GM18499 (cell line): ENCODE data around the gene SERTAD2.
A peak's percentile ranks its signal among the peaks of the same experiment; 100 is the strongest.

Experiments
- ATAC-seq: cut with Tn5 transposase; IDR thresholded peaks from one replicate; pipeline ENCODE4 v1.9.1; 2021; ENCODE audit warnings: moderate number of reproducible peaks; ENCODE audit not compliant: insufficient read depth, unreplicated experiment

Gene SERTAD2

GRCh38 chr2:64677530-64677929 lies 23.8 kb upstream of the SERTAD2 start:
- no peak for ATAC-seq

DNA sequence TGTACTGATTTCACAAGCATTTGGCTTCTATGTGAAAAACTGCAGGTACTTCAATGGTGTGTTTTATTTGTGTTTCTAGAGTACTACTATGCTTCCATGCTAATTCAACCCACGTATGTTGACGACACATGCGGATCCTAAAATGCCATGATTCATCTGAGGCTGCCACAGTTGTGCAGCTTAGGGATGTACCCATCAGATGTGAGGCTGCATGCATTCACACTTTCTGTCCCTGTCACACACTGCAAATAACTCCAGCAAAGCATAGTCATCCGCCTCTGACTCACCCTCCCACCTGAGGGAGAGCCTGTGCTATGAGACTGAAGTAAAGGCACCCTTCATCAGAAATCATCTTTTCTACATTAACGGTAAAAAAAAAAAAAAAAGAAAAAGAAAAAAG lies 22.1 kb upstream of the SERTAD2 start:
- ATAC-seq, result no peak

GRCh38 chr2:64672708-64673107 lies 19.0 kb upstream of the SERTAD2 start:
- no peak for ATAC-seq

DNA sequence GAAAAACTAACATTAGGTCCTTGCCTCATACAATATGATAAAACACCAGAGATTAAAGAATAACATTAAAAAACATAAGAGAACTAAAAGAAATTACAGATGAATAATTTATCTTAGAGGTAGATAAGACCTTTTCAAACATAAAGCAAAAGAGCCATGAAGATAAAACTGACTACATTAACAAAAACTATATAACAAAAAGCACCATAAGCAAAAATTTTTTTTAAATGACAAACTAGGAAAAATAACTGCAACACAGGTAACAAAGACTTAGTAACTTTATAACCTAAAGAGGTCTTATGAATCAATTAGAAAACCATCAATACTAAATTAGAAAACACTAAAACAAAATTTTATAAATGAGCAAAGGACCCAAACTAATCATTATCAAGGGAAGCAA lies 16.3 kb upstream of the SERTAD2 start:
- ATAC-seq, result no peak

- no peak for ATAC-seq
Observed at GRCh38 chr2:64669288-64669687, 15.6 kb upstream of the SERTAD2 start.

DNA sequence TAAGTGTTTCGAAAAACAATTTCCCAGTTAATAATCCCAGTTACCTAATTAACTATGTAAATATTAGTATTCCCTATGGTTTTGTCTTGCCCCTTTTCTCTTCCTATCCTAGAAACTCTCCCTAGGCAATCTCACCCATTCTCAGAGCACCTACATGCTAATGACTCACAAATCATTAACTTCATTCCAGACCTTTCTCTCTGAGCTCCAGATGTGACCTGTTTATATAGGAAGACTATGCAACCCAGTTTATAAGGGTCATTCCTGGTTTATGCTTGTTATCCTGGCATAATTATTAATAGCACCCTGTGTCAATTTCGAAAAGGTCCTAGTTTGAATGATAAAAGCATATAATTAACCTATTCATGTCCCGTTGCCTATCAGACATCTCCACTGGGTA lies 14.8 kb upstream of the SERTAD2 start:
- ATAC-seq, result no peak

GRCh38 chr2:64667535-64667934 lies 13.8 kb upstream of the SERTAD2 start:
- no peak for ATAC-seq

- peak; percentile 75 for ATAC-seq
Observed at GRCh38 chr2:64666810-64667438, 13.2 kb upstream of the SERTAD2 start.

- no peak for ATAC-seq
Observed at GRCh38 chr2:64665709-64666108, 12.0 kb upstream of the SERTAD2 start.

- ATAC-seq, result no peak
Observed at GRCh38 chr2:64663402-64663801, 9.7 kb upstream of the SERTAD2 start.

DNA sequence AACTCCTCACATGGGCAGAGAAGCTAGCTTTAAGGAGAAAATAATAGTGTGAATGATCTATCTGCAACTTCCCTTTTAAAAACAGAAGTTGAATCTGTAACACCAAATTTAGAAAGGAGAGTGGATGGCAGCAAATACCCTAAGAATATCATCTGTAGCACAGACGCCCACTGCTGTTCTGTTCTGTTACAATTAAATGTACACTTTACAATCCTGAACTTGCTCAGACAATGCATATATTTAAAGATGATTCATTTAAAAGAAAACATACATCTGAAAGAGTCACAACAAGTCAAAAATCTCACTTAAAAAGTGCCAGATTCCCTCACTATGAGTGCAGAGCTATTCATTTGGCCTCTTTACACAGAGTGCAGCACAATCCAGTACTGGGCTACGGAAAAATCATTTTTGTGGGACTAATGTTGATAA lies 8.0 kb upstream of the SERTAD2 start:
- no peak for ATAC-seq

- ATAC-seq, result no peak
Observed at GRCh38 chr2:64659252-64659651, 5.5 kb upstream of the SERTAD2 start.

DNA sequence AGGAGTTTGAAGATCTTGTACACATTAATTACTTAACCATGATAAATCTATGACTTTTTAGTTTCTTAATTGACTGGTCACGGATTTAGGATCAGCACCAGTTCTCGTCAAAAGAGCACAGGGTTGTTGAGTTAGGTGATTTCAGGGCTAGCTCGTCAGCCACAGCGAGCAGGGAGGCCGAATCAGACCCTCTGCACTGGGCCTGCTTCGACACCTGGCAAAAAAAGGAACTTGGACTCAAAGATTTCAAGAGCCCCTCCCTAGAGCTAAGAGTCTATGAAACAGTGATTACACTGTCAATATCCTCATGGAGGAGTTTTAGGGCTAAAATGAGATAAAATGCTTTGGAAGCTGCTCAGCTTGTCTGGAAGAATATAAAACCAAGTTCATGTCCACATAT lies 4.6 kb upstream of the SERTAD2 start:
- no peak for ATAC-seq

- no peak for ATAC-seq
Observed at GRCh38 chr2:64657411-64657810, 3.7 kb upstream of the SERTAD2 start.

GRCh38 chr2:64656379-64656778 lies 2.7 kb upstream of the SERTAD2 start:
- ATAC-seq, result no peak

DNA sequence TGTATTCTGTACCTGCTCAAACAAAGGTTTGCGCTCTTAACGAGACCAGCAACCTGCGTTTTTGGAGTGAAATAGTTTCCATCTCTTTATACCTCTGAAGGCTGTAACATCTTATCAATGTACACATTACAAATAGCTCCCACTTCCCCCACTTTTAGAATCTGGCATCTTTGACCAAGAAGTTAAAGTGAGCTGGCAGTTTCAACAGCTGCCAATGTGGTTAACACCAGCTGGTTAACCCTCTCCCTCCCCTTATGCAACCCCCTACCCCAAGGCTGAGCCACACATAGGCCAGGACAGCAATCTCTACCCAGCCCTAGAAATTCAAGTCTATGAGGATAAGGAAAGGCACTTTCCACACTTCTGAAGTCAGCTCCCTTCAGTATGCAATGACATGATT lies 2.2 kb upstream of the SERTAD2 start:
- no peak for ATAC-seq

DNA sequence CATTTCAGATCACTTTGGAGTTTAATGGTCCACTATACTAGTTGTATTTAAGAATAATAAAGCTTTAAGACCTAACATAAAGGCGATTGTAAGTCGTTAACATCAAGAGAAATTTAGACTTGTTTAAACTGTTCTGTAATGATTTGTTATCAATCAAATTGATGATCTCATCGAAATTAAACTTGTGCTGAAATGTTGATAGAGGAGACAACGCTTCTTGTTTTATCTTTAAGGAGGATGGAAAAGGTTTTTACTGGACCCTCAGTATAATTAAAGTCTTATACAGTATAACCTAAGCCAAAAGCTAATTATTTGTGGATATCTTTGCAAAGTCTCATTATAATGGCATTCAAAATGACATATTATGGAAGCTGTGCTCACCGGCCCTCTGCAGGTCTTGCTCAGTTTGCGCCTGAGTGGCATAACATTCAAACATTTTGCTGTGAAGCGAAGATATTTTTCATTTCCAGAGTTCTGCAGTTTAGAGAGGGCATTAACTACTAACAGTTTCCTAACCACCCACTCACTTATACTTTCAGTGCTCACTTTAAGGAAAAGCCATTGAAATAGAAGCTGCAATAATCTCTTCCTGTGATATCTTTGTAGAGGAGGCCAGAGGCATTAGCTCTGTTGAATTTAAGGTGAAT lies 1.4 kb upstream of the SERTAD2 start:
- ATAC-seq, result no peak

GRCh38 chr2:64654063-64654811 lies 524 bp upstream of the SERTAD2 start:
- no peak for ATAC-seq

DNA sequence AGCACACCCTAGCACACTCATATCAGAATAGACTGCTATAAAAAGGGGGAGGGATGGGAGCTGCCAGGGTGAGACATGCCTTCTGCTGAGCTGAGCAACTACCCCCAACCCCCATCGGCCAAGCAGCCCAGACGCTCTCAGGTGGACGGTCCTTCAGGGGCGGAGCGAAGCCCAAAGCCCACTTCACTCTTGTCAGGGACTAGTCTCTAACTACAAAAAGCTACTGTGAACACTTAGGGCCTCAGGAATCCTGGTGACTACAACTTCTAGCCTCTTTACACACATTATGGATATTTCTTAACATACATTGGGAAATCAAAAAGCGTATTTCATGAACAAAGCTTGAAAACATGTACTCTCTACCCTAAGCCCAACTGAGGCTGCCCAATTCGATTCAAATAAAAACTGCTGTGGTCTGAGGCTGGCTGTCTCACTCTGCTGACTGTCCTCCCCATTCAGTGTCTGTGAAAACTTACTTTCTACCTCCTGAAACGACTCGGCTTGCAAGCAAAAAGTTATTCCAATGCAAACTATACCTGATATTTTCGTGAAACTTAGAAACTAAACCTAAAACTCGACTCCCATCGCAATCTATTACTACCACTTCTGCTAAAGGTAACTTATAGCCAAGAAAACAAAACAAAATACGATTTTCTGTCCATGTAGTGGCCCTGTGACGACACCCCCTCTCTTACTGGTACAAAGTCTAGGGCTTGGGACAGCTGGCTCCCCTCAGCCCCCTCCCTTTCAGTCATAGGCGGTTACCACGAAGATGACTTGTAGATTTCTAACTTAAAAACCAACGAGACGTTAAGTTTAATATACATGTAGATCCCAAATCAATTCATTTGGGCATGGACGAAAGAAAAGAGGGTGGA lies 1.2 kb downstream of the SERTAD2 start:
- ATAC-seq, result no peak

DNA sequence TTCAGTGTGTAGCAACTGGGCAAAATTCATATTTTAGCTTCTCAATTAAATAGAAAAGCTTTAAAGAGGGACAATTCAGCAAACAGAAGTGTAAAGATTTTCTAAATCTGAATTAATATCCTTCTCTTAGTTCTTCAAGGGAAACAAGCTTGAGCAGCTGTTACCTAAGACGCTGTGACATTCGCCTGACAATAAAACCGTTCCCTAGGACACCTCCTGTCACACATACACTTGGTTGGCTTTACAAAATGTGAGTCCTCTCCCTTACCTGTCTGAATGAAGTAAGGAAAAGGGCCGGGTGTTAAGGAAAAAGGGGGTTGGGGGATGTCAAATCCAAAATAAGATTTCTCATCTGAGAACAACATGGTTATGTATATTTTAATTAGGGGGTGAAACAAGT lies 2.1 kb downstream of the SERTAD2 start:
- no peak for ATAC-seq
